Neural progenitor cell (in vitro differentiated cells): ENCODE measurements around the gene GBP3.
"Not testable (repeated sequence)": the region's sequence is repeated elsewhere in the genome, so short reads cannot be mapped to it uniquely, and the experiment has no call there.

Experiments used
- EZH2 ChIP-seq: fragments of 200-600 bp; sonication (generic); IDR thresholded peaks from 2 replicates; pipeline ENCODE4 v1.6.1; 2017; ENCODE audit warnings: antibody characterized with exemption, mild to moderate bottlenecking, moderate library complexity
- EZH2phosphoT487 ChIP-seq: fragments of 200-600 bp; sonication (generic); IDR thresholded peaks from 2 replicates; pipeline ENCODE4 v1.6.1; 2017; ENCODE audit warnings: antibody characterized with exemption
- TF ChIP-seq, protein P1 (sequence below): fragments of 200-600 bp; sonication (generic); IDR thresholded peaks from 2 replicates; pipeline ENCODE4 v1.5.1; 2017; ENCODE audit warnings: antibody characterized with exemption, mild to moderate bottlenecking

GRCh38 chr1:89018318-89018717 lies 4.3 kb downstream of the GBP3 start:
- TF ChIP-seq, protein P1, sequence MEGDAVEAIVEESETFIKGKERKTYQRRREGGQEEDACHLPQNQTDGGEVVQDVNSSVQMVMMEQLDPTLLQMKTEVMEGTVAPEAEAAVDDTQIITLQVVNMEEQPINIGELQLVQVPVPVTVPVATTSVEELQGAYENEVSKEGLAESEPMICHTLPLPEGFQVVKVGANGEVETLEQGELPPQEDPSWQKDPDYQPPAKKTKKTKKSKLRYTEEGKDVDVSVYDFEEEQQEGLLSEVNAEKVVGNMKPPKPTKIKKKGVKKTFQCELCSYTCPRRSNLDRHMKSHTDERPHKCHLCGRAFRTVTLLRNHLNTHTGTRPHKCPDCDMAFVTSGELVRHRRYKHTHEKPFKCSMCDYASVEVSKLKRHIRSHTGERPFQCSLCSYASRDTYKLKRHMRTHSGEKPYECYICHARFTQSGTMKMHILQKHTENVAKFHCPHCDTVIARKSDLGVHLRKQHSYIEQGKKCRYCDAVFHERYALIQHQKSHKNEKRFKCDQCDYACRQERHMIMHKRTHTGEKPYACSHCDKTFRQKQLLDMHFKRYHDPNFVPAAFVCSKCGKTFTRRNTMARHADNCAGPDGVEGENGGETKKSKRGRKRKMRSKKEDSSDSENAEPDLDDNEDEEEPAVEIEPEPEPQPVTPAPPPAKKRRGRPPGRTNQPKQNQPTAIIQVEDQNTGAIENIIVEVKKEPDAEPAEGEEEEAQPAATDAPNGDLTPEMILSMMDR = not testable (repeated sequence)
- not testable (repeated sequence) for TF ChIP-seq EZH2phosphoT487, EZH2
